Ovary (tissue), 9 donors: ENCODE data around the gene TPGS1. TPM values are rescaled to one million over a fixed set of nuclear protein-coding genes. Genes with fewer than 3 reads are reported as not detected.

Experiments used
- DNase-seq, 5 donors: peaks; one replicate each; pipeline ENCODE4 v3.0.0-alpha.2; 2019 to 2020
- H3K27ac ChIP-seq, 2 donors: fragments of 200-600 bp; one replicate each; pipeline versions ENCODE4 v1.5.1 to v1.8.0; 2019 to 2022
- H3K27me3 ChIP-seq: fragments of 200-600 bp; one replicate; pipeline ENCODE4 v1.8.0; 2022
- H3K36me3 ChIP-seq: fragments of 200-600 bp; sonication (generic); one replicate; pipeline ENCODE4 v1.5.1; 2019
- H3K4me1 ChIP-seq: one replicate; pipeline ENCODE4 v1.8.1; 2013; ENCODE audit warnings: mild to moderate bottlenecking, moderate library complexity; ENCODE audit not compliant: insufficient read depth
- H3K4me3 ChIP-seq: fragments of 200-600 bp; sonication (generic); one replicate; pipeline ENCODE4 v1.5.1; 2017
- H3K9me3 ChIP-seq, 2 donors: fragments of 200-600 bp in 1 of 2; sonication (generic) in 1 of 2; one replicate each; pipeline versions ENCODE4 v1.5.1 to v1.8.1; 2013 to 2019; ENCODE audit warnings: mild to moderate bottlenecking in 1 of 2, moderate library complexity in 1 of 2
- EP300 ChIP-seq: sonication (generic); formaldehyde crosslinking; IDR thresholded peaks from one replicate; pipeline ENCODE4 v1.6.1; 2017; ENCODE audit warnings: antibody characterized with exemption
- POLR2A ChIP-seq: fragments of 450-650 bp; IDR thresholded peaks from one replicate; pipeline ENCODE4 v1.6.1; 2017; ENCODE audit warnings: antibody characterized with exemption, mild to moderate bottlenecking, moderate library complexity
- WGBS, 3 donors: extraction: QIAGEN DNeasy Blood & Tissue Kit in 1 of 3; methylation state at CpG; one replicate each; pipeline versions ENCODE4 v1.1.5 to v1.1.7; 2013 to 2017; 5-methylcytosine and 5-hydroxymethylcytosine counted together
- intact Hi-C, 4 donors: fragments of 100-400 bp; cut with DNase I; formaldehyde crosslinking; loops; one replicate each; pipeline versions ENCODE4 v1.11.0 to v1.15.1; 2022 to 2023
- polyA plus RNA-seq, 2 donors: library from polyadenylated mRNA; stranded (reverse); fragments of 200-250 nt in 1 of 2; fragments of 350-450 nt in 1 of 2; fragmentation: Illumina TruSeq in 1 of 2; extraction: RNeasy Lipid Tissue Mini Kit (QIAGEN cat#74804) in 1 of 2; gene quantifications; one replicate each; pipeline ENCODE4 v1.2.3, GENCODE V29; 2013 to 2014
- total RNA-seq, 7 donors: library from RNA; depleted of rRNA in 2 of 7; stranded (reverse); fragments of >200 nt in 2 of 7; fragmentation: NEBNext Ultra II Directional in 3 of 7; extraction: Animal tissue kit (Norgen Biotek cat#: 25700) in 3 of 7; gene quantifications; one replicate each; pipeline versions ENCODE4 v1.1.0 to v1.2.4, GENCODE V29; 2016 to 2023
- TF ChIP-seq, protein P1 (sequence below), 3 donors: fragments of 450-650 bp in 2 of 3; fragments of 200-600 bp in 1 of 3; IDR thresholded peaks; one replicate each; pipeline versions ENCODE4 v1.5.1 to v1.8.0; 2016 to 2022; ENCODE audit warnings: antibody characterized with exemption in 3 of 3, mild to moderate bottlenecking in 1 of 3
- donor health status: DM: no; HTN: no; CAD: no; lungs with moderate emphysema.
- donor health status: DM: no; HTN: no; CAD: no.
- donor health status: Bipolar disorder and iron deficiency.
- donor health status: DM: yes; HTN: yes; CAD: no.
- donor health status: DM: no; HTN: no; CAD: no.
- donor health status: DM: yes; HTN: yes; CAD: no.

The TPGS1 gene
- total and polyA plus RNA-seq, 9 donors: 0.12 to 93.3 (median 24.7) TPM

GRCh38 chr19:525029-525428 is 17.7 kb downstream of the TPGS1 start:
- Histone ChIP-seq H3K9me3 (no peaks in the 10 kb centered on the region), H3K27ac (no peak overlapping the region), H3K4me3 (no peak overlapping the region), H3K36me3 (no peaks in the 10 kb centered on the region), H3K4me1 (no peaks in the 10 kb centered on the region), H3K27me3 (no peaks in the 10 kb centered on the region)
- no peak for TF ChIP-seq EP300
- TF ChIP-seq, protein P1, sequence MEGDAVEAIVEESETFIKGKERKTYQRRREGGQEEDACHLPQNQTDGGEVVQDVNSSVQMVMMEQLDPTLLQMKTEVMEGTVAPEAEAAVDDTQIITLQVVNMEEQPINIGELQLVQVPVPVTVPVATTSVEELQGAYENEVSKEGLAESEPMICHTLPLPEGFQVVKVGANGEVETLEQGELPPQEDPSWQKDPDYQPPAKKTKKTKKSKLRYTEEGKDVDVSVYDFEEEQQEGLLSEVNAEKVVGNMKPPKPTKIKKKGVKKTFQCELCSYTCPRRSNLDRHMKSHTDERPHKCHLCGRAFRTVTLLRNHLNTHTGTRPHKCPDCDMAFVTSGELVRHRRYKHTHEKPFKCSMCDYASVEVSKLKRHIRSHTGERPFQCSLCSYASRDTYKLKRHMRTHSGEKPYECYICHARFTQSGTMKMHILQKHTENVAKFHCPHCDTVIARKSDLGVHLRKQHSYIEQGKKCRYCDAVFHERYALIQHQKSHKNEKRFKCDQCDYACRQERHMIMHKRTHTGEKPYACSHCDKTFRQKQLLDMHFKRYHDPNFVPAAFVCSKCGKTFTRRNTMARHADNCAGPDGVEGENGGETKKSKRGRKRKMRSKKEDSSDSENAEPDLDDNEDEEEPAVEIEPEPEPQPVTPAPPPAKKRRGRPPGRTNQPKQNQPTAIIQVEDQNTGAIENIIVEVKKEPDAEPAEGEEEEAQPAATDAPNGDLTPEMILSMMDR (IDR thresholded peaks at IDR 0.05): no peak
- TF ChIP-seq POLR2A: no peak
- WGBS, 3 donors: 50 to 67% (median 54%) methylated on average over 13 to 18 of the region's 18 CpGs
- intact Hi-C loops: no loop called here
- peak in 1 of 5 donors; percentile 46 for DNase-seq

- no peaks in the 10 kb centered on the region for H3K9me3 ChIP-seq
- no peaks in the 10 kb centered on the region for H3K36me3 ChIP-seq
- no peak overlapping the region for H3K4me3 ChIP-seq
- 36 to 44% (median 42%) methylated on average over 13 of the region's 13 CpGs for WGBS, 3 donors
- TF ChIP-seq POLR2A: no peak
- TF ChIP-seq EP300: no peak
- TF ChIP-seq, protein P1 (IDR thresholded peaks at IDR 0.05): no peak
- intact Hi-C loops: no loop called here
- no peaks in the 10 kb centered on the region for H3K4me1 ChIP-seq
- no peak for DNase-seq
- no peak overlapping the region for H3K27ac ChIP-seq
- H3K27me3 ChIP-seq: no peaks in the 10 kb centered on the region
Measured at GRCh38 chr19:525857-526419, 18.6 kb downstream of the TPGS1 start.

DNA sequence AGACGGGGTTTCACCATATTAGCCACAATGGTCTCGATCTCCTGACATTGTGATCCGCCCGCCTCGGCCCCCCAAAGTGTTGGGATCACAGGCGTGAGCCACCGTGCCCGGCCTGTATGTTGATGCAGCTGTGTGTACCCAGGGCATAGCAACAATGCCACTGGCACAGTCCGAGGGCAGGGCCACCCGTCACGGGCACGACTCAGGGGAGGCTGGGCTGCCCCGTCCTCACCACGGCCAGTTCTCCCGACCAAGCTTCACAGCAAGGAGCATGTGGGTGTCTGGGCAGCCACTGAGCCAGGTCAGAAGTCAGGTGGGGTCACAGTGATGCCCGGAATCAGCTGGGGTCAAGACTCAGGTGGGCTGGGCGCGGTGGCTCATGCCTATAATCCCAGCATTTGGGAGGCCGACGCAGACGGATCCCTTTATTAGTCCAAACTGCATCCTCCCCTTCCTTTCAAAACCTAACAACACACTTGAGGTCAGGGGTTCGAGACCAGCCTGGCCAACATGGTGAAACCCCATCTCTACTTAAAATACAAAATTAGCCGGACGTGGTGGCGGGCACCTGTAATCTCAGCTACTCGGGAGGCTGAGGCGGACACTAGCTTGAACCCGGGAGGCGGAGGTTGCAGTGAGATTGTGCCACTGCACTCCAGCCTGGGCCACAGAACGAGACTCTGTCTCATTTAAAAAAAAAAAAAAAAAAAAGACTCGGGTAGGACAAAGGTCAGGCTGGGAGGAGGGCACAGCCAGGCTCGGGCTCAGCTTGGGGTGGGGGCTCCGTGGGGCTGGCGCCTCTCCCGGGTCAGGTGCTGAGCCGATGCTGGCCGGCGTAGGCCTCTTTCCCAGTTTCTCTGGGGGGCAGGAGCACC is 23.1 kb downstream of the TPGS1 start:
- no peaks in the 10 kb centered on the region for H3K36me3 ChIP-seq
- peaks cover 12% of the 10 kb centered on the region for H3K4me1 ChIP-seq
- peak overlapping the region; percentile 60 for H3K4me3 ChIP-seq
- TF ChIP-seq, protein P1 (IDR thresholded peaks at IDR 0.05): no peak
- TF ChIP-seq EP300 (no peak), POLR2A (no peak)
- no peaks in the 10 kb centered on the region for H3K27me3 ChIP-seq
- no peak overlapping the region for H3K27ac ChIP-seq
- no peaks in the 10 kb centered on the region for H3K9me3 ChIP-seq
- intact Hi-C loops: loop anchor here in 1 of 4 donors (5.0 to 10.0 kb wide), 2 partner anchors 47 to 94 kb away; no protein-coding TSS in a partner anchor
- 62 to 67% (median 64%) methylated on average over 38 of the region's 38 CpGs for WGBS, 3 donors
- peak in 3 of 5 donors; percentile 50 to 63 (median 62) for DNase-seq

DNA sequence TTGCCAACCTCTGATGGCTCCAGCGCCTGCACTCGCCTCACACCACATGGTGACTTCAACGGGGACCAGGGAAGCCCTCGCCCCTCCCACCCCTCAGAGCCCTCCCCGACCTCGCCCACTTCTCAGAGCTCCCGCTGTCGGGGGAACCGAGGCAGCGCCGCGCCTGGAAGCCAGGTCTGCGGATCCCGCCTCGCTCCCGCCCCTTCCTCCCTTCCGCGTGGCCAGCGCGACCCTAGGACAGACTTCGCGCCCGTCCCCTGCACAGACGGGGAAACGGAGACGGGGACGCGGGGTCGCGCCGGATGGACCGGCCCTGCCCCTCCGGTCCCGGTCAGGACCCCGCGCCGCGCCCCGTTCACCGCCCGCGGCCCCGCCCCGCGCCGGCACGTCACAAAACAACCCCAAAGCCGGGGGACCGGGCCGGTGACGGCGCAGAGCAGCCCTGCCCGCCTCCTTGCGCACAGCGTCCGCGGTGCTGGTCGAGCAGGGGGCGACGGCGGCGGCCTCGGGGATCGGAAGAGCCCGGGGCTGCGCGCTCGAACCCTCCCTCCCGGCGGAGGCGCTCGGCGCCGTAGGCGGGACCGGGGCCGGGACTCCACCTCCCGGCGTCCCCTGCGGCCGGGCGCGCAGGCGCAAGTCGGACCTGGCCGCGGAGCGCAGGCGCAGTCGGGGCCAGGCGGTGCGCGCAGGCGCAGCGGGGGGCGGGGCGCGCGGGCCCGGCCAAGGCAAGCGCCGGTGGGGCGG is 23.9 kb downstream of the TPGS1 start:
- peak overlapping the region; percentile 74 to 89 for H3K27ac ChIP-seq
- H3K9me3 ChIP-seq: no peaks in the 10 kb centered on the region
- TF ChIP-seq, protein P1 (IDR thresholded peaks at IDR 0.05): peak in 2 of 3 donors; percentile 33 to 46
- TF ChIP-seq EP300: no peak
- H3K36me3 ChIP-seq: no peaks in the 10 kb centered on the region
- 0 to 2% (median 1%) methylated on average over 54 to 103 of the region's 103 CpGs for WGBS, 3 donors
- peak overlapping the region; percentile 60 for H3K4me3 ChIP-seq
- DNase-seq: peak; percentile 84 to 94 (median 88)
- intact Hi-C loops: loop anchor here in 1 of 4 donors (5.0 to 10.0 kb wide), 2 partner anchors 46 to 94 kb away; no protein-coding TSS in a partner anchor
- H3K27me3 ChIP-seq: no peaks in the 10 kb centered on the region
- H3K4me1 ChIP-seq: peaks cover 15% of the 10 kb centered on the region
